ENCODE measurements around the gene SLC2A2.

DNA sequence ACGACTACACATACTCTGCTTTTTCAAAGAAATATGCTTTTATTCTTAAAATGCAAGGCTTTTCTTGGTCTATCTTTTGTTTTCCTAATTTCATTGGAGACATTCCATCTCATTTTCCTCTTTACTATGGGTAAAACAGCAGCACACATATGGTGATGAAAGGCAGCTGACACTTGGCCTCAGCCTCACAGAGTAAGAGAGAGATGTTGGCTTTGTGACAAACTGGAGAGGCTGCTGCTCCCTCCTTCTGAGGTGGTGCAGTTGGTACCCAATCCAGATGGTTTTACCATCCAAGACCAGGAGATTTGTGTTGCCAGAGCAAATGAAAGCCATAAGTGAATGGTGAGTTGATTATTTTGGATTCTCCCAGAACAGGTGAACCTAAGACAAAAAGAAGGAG, 13.2 kb upstream of the SLC2A2 start:
- TF ChIP-seq, protein P1, sequence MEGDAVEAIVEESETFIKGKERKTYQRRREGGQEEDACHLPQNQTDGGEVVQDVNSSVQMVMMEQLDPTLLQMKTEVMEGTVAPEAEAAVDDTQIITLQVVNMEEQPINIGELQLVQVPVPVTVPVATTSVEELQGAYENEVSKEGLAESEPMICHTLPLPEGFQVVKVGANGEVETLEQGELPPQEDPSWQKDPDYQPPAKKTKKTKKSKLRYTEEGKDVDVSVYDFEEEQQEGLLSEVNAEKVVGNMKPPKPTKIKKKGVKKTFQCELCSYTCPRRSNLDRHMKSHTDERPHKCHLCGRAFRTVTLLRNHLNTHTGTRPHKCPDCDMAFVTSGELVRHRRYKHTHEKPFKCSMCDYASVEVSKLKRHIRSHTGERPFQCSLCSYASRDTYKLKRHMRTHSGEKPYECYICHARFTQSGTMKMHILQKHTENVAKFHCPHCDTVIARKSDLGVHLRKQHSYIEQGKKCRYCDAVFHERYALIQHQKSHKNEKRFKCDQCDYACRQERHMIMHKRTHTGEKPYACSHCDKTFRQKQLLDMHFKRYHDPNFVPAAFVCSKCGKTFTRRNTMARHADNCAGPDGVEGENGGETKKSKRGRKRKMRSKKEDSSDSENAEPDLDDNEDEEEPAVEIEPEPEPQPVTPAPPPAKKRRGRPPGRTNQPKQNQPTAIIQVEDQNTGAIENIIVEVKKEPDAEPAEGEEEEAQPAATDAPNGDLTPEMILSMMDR (IDR thresholded peaks at IDR 0.05; ENCODE audit: low read depth, low read length) = no peak
- TF ChIP-seq EZH2phosphoT487 (IDR thresholded peaks at IDR 0.05; ENCODE audit: low read depth) = no peak

Measured in OCI-LY3 (cell line).